GM18873 (cell line): Measurements from ENCODE around the gene MITF.
"Not testable (repeated sequence)": the region's sequence is repeated elsewhere in the genome, so short reads cannot be mapped to it uniquely, and the experiment has no call there.

ENCODE experiments used
- ATAC-seq: cut with Tn5 transposase; IDR thresholded peaks from one replicate; pipeline ENCODE4 v1.9.1; 2021; ENCODE audit warnings: mild to moderate bottlenecking, moderate library complexity, moderate number of reproducible peaks; ENCODE audit not compliant: unreplicated experiment, low FRiP score

Gene MITF

DNA sequence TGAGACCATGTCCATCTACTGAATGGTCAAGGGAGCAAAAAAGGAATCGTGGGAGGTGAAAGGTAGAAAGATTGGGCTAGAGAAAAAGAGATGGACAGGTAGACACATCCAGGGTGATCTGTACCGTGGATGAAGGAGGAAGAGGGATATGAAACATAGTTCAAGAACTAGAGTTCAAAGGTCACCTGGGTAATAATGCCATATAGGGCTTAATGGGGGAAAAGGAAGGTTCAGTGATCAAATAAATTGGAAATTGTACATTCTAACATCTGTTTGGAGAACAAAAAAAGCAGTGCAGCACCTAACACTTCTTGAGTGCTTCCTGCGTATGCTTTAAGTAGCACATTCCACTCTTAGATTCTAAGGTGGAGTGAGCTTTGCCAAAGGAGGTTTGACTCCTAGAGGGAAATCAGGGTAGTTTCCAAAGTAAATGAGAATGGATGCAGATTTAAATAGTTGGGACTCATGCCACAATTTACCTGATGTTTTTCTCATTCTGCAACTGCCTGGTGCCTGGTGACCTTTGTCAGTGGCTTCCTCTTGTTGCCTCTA lies 46.6 kb downstream of the MITF start:
- no peak for ATAC-seq

DNA sequence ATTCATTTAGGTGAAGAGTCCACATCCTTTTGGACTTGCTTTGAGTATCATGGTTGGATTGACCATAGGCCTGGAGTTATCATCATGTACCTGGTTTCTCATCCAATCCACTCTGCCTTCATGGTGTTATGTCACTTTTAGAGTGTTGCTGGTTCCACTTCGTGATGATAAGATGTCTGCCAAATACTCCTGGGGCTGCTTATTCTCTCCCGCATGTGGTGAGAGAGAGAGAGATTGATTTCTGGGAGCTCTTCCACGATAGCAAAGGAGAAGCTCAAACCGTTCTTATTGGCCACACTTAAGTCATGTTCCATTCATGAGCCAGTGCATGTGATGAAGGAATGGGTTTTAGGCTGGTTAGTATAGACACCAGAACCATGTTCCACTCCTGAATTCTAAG lies 47.6 kb downstream of the MITF start:
- no peak for ATAC-seq

DNA sequence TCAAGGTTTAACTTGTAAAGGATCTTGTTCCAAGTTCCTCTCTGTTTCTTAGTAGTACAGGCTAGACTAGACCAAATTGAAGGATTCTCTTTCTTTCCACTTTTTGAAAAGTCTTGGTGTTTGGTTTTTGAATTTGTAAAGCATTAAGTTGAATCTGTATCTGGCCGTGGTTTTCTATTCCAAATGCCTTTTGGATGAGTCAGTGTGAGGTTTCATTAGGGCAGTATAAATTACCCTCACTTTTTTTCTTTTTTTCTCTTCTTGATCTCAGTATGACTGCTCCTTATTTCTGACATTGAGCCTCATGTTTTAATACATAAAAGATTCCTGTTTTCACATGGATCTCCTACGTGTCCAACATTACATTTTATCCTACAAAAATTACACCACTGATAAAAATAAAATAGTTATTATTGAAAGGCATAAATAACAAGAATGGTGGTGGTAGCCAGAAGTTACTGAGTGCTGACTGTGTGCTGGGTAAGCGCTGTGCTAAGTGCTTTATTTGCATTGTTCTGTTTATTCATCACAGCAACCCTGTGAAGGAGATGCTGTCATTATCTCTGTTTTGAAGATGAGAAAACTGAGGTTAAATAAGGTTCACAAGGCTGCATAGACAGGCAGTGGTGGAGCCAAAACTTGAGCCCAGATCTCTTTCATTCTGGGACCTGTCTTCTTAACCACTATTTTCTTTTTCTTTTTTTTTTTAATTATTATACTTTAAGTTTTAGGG lies 48.3 kb downstream of the MITF start:
- no peak for ATAC-seq

DNA sequence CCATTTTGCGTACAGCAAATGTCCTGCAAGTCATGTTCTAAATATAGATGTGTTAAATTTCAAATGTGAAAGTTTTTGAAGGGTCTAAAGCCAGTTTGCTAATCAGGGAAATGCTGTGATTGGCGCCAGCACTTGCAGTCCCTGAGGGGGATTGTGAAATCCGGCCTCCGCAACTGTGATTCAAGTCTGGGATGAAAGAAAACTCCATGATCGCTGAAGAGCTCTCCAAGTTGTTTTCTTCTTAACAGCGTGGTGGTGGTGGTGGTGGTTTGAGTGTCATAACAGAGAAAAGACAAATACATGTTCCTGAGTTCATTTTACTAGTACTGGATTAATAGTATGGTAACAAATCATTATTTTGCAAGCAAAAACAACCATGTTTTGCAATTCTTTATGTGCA lies 51.8 kb downstream of the MITF start:
- ATAC-seq = no peak

DNA sequence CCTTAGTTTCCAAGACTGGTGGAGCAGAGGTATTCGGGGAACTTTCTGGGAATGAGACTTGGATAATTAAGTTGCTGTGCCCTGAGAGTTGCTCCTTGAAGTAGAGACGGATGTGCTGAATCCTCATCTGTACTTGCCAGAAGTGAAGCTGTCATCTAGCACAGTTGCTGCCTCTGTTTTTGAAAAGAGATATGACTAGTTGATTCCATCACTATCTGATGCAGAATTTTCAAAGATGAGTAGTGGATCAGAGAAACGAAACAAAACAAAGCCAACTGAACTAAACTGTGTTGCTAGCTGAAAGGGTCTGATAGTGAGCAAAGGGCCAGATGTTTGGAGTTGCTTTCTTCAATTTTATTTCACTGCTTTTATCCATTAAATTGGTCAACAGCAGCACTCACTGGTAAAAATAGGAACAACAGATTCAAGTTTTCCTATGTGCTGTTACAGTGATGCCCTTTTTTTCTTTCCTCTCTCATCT lies 52.7 kb downstream of the MITF start:
- no peak for ATAC-seq

DNA sequence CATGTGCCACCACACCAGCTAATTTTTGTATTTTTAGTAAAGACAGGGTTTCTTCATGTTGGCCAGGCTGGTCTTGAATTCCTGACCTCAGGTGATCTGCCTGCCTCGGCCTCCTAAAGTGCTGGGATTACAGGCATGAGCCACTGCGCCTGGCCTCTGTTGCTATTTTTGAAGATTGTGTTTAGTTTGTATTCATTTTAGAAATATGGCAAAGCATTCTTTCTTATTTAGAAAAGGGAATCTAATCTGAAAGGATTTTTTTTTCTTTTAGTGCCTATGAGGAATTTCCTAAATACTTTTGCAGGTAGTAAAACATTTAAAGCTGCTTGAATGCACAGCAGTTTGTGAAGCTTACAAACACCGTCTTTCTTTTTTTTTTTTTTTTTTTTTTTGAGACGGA lies 56.9 kb downstream of the MITF start:
- not testable (repeated sequence) for ATAC-seq

DNA sequence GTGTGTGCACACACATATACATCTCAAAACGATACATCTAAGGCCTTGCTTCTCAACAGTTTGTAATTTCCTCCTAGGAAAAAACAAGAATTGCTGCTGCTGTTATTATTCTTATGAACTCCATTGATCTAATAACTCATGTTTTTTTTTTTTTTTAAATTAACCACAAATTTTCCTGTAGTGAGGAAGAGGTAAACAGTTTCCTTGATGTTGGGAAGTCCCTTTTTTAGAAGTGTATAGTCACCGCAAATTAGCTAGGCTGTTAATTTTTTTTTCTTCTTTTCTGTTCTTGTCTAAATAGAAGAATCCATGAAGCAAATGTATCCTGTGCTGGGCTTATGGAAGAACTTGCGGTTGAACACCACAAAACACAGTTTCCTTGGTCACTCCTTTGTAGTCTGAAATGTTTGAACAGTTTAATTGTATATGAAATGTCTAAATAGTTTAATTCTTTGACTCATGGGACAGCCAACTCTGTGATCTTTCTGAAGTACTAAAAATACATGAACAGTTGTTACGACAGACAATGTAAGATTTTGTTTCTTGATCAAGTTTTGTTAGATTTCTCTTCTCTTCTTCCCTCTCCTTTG lies 64.5 kb downstream of the MITF start:
- ATAC-seq = no peak

DNA sequence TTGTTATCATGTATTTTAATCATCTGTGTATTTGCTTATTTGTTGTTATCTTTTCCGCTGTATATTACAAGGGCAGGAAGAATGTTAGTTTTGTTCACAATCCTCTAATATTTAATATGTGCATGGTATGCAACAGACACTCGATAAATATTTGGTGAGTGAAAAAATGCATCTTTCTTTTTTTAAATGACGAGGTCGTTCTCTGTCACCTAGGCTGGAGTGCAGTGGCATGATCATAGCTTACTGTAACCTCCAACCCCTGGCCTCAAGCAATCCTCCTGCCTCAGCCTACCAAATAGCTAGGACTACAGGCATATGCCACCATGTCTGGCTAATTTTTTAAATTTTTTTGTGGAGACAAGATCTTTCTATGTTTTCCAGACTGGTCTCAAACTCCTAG lies 66.2 kb downstream of the MITF start:
- no peak for ATAC-seq

DNA sequence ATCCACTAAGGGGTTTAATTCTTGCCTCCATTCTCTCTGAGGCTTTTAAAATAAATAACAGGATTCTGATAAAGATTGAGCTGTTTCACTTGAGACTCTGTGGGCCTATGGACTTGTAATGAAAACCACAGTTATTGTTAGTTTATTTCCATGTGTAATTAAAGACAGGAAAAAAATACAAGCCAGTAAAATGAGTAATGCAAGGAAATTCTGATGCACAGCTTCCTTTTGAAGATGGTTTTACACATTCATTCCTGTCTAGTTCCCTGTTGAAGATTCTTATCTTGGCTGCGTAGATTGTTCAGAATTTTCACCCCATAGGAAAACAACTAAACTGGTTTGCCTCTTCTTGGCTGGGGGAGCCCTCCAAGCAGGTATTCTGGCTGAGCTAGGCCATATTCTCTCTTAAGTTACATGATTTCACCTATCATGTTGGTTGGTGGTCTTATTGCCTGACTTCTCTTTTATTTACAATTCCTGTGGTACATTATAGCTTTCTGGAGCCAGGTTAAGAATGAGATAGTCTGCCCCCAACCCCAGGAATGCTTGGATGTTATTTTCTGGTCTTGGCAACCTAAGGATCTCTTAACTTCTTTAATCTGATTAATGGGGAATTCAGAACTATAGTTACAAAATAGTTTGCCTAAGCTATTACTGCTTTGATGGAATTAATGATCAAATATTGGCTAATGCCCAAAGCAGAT lies 67.6 kb downstream of the MITF start:
- no peak for ATAC-seq

DNA sequence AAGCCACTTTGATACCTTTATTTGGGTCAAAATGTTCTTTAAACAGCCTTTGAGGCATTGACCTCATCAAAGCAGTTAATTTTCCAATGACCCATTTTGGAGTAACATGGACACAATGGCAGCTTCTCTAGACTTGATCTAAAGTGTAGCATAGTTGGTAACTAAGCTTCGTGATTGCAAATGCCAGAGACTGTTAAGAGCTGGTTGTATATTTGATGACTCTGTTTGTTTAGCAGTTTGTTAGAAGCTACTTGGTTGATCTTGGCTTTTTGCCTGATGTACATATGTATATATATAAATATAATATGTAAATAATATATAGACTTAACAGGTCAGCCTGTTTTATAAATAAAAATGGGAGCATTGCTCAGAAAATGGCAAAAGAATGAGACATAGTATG lies 68.4 kb downstream of the MITF start:
- no peak for ATAC-seq

DNA sequence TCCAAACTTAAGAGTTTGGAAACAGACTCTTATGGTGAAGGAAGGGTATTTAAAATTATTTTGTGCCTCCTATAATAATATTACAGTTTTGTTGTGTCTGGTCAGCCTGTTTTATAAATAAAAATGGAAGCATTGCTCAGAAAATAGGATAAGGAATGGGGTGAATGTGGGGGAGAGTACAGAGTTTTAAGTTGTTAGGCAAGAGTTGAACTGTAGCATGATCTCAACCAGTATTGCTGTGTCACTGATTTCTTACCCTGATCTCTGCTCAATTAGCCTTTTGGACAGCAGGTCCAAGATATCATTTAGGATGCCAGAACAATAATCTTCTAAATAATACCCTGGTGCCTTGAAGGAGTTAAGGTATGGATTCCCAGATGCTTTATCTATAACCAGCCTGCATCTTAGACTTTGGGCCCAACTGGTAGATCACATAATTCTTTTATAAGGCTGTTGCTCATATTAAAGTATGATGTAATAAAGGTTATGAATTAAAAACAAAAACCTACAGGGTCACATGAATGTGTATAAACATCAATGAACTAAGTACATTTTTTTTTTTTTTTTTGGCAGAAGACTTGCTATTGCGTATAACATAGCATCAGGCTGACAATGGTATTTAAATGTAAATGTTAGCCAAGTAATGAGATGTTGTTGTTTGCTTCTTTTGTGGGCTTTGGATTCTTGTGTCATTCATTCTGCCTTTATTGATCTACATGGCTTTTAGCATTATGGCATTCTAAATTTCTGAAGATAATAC lies 70.0 kb downstream of the MITF start:
- no peak for ATAC-seq

DNA sequence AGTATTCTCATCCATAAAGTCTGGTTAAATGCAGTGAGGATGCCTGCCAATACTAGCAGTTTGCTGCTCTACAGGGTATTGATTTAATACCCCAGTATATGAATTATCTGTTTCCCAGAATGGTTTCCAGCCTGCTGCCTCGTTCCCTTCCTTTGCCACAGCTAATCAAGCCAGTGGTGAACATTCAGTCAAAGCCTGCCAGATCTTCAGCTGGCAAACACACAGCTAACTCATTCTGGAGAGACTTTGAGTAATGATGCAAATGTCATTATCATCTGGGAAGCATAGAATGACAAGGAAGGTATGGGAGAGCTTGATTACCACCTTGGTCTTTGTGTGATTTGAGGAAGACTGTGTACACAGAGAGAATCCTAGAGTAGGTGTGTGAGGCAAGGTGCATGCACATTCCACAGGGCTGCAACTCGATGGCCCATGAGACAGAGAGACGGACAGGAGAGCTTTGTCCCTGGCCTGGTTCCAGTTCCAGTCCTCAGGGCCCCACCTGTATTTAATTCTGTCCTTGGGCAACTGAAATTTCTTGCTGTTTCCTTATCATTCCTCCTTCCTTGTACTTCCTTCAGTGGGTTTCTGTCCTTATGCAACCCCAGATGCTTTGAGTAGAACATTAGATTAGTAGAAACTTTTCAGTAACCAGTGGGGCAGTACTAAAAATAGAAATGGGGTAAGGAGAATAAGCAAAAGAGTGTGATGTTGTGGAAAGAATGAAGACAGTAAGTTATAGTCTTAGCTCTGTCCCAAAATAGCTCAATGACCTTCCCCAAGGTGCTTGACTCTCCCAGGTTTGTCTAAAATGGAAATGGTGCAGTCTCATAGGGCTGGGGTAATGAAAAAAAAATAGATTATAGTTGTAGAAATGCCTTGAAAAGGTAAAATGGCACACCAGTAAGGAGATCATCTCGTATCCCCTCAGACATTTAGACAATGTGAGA lies 72.5 kb downstream of the MITF start:
- ATAC-seq = no peak

DNA sequence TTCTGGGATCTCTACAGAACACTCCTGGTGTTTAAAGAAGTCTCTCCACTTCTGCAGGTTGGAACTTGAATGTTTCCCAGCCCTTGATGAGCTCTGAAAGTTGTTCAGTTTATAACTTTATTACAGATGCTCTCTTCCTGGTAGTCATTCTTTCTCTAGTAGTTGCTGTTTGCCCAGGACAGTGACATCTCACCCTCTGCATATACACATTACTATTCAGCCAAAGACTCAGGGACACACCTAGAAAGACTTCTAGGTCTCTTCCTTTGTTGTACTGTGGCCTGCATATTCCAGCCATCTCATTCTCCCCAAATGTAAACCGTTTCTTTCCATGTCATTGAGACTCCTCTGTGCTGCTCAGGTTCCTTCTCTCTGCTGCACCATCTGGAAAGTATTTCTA lies 76.7 kb downstream of the MITF start:
- ATAC-seq = no peak

DNA sequence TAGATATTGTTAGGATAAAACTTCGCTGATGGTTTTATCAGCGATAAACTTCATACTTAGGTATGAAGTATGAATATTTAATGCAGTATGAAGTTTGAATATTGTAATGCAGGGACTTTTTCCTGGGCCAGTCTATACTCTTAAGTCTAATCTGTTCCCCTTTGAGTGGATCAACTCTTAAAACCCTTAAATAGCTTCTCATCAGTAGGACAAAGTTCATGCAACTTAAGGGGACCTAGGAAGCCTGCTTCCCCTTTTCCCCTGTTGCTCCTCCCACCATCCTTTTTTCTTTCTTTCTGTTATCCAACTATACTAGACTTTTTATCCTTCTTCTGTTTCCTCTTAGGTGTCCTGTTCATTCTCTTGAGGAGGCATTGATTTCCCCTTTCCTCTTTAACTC lies 78.7 kb downstream of the MITF start:
- ATAC-seq = no peak

DNA sequence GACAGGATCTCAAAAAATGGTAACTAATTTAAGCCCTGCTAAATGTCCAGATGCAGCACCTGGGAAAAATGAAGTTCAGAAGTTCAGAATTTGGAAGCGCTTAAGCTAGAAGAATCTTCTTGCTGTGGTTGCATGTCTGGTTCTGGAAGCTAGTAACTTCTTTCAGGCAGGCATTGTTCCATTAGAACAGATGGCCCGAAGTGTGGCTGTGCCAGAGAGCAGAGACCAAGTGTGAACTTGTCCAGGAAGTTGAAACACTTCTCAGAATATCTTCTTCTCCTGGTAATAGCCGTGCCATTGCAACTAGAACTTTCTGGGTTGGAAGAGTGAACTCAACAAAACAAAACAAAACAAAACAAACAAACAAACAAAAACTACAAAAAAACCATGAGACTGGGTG lies 80.0 kb downstream of the MITF start:
- ATAC-seq = no peak

DNA sequence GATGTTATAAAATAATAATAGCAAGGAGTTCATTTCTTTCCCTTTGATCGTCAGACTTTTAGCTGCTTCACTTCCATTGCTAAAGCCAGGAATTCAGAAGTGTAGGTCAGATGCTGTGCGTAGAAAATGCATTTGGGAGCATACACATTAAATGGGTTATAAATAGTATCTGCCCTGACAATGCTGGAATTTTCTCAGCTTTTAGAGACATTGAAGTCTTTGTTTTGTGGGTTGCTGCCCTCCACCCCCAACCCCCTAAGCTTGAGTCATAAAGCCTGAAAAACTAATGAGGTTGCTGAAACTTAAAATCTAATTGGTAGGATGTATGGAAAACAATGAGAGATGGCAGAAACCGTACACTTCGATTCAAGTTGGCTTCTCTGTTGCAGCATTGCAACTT lies 81.9 kb downstream of the MITF start:
- no peak for ATAC-seq

DNA sequence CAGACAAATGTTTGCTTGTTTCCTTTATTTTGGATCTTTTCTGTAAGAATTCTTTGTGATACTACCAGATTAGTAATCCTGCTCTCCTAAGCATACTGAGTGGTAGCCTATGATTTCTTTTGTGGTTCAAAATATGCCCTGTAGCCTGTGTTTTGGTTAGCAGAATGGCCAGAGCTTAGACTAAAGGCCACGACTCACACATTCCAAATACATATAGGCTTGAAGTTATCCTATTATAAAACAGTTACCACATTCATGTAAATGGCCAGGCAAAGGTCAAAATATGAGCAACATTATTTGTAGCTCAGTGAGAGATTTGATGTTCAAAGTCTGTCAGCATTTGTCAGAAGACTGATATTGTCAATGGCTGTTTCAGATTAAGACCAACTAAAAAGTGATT lies 84.5 kb downstream of the MITF start:
- no peak for ATAC-seq

DNA sequence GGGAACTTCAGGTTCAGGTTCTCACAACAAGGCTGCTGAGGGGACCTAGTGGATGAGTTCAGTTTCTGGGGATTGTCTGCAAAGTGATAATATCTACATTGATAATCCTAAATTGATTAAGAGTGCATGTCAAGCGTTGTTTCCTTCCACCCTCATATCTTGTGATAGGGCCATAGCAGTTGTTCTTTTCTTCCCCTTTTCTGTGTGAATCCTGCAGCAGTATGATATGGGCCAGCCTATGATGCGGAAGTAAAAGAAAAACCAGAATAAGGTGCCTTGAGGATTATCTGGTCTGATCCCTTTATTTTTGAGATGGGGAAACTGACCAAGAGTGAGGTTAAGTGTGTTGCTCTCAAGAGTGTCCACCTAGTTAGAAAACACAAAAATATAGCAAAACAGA lies 86.2 kb downstream of the MITF start:
- no peak for ATAC-seq

DNA sequence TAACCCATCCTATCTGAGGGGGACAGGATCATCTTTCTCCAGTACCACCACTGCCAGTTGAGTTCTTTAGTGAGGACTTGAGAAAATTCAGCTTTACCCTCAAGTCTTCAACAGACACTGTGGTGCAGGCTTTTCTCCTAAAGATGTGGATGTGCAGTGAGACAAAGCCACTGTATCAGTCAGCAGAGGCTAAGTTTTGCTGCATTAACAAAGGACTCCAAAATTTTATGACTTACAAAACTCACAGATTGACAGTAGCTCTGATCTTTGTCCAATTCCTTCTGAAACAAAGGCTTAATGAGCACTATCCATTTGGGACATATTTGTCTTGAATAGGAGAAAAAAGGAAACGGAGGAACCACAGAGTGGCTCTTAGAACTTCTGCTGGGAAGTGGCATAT lies 87.9 kb downstream of the MITF start:
- ATAC-seq = no peak

DNA sequence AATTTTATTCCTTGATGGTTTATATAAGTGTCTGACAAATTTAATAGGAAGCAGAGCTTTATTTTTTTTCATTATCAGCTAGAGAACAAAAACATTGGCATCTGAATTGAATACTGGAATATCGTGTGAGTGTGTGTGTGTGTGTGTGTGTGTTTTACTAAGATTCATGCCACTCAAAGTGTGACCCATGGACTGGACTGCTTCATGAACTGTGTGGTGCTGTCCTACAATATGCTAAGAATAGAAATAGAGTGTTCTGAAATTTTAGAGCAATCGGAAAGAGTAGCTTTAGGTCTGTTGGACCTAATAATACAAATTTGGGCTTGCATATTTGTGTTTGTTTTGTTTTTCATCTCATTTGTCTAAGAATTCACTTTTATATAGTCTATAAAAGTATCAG lies 89.6 kb downstream of the MITF start:
- ATAC-seq = no peak
